KG1 (cell line): ENCODE results near the gene TNRC18.
"Not testable (repeated sequence)": the region's sequence is repeated elsewhere in the genome, so short reads cannot be mapped to it uniquely, and the experiment has no call there.

Experiments
- DNase-seq: peaks from one replicate; lab custom pipeline; 2025; lab: John Stamatoyannopoulos, UW

Gene TNRC18

DNA sequence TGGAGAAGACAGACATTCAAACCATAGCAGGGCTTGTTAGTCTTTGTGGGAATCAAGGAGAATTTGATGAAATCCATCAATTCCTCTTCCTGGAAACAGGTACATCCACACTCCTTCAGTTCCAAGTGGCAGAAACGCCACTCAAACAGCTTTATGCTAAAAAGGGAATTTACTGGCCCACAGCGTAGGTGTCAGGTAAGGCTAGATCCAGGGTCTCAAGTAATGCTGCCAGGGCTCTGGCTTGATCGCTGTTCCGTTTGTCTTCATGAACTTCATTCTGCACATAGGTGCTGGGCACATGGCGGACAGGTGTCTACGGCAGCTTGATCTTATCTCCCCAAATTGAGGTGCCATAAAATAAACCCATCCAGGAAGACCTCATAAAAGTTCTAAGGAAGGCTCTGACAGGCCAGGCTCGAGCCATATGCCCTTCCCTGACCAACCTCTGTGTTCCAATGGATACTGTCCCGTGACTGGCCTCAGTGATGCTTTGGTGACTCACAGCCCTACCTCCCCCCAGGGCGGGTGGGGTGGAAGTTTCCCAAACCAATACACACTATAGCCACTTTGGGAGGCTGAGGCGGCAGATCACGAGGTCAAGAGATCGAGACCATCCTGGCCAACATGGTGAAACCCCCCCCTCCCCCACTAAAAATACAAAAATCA is 153.5 kb downstream of the TNRC18 start:
- DNase-seq: not testable (repeated sequence)

DNA sequence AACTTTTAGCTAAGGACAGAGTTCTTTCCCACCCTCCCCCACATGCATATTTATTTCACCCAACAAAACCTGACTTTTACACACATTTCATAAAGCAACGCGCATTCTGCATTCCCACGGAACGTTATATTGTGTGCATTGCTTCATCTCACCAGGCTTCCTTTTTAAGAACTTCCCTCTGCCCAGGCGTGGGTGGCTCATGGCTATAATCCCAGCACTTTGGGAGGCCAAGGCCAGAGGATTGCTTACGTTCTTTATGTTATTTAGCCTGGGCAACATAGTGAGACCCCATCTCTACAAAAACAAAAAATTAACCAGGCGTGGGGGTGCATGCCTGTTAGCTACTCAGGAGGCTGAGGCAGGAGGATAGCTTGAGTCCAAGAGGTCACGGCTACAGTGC is 155.8 kb downstream of the TNRC18 start:
- not testable (repeated sequence) for DNase-seq

DNA sequence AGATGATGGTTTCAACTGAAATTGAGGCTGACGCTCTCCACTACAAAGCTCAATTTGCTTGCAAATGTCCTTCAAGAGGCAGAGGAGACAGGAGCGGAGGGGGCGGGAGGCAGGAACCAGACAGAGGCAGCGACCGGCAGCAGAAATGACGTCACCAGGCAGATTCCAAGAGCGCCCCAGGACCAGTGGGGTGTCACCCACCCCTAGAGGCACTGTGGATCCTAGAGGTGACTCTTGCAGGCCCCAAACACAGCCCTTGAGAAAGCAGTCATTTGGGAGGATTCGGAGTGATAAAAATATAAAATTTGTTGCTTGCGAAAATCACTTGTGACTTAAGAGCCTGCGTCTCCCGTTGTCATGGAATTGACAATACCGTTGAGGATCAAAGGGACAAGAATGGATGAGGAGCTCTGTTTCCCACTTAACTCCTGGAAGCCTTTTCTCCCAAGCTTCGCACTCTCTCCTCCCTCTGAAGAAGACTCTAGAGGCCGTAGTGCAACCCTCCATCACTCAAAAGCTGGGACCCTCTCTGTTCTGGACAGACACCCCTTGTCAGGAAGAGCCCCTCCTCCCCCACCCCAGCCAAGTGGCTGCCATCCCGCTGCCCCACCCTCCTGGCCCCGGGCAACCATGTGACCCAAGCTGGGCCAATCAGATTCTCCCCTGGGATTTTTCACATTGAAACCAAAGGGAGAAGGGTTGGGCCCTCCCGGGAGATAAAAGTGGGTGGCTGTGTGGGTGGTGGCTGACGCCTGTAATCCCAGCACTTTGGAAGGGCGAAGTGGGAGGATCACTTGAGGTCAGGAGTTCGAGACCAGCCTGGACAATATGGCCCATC is 157.2 kb downstream of the TNRC18 start:
- no peak for DNase-seq

DNA sequence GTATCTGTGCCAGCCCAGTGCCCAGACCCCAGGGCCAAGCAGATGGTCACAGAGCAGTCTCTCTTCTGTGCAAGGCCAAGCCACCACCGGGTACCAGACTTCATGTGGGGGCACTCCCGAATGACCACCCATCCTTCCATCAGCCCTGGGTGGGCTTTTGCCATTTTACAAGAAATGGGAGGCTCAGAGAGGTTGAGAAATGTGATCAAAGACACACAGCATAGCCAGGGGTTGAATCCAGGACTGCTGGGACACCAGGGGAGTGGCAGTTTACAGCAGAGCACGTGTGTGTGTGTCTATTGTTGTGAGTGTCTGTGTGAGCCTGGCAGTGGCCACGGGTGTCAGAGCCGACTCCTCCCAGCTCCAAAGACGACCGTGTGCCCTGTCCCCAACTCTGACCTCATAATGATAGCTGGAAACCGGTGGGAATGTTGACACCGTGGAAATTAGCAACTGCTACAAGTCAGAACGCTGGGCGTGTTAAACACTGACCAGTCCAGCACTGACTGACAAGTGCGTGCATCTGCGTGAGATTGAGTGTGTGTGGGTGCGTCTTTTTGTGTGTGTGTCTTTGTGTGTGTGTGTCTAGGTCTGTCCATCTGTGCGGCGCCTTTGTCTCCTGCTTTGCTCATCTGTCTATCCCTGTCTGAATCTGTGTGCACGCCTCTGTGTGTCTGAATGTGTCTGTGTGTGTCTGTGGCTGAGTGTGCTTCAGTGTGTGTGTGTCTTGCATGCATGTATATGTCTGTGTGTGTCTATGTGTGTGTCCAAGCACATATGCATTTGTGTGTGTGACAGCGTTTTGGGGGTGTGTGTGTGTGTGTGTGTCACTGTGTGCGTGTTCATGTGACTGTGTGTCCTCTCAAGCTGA is 158.1 kb downstream of the TNRC18 start:
- no peak for DNase-seq

DNA sequence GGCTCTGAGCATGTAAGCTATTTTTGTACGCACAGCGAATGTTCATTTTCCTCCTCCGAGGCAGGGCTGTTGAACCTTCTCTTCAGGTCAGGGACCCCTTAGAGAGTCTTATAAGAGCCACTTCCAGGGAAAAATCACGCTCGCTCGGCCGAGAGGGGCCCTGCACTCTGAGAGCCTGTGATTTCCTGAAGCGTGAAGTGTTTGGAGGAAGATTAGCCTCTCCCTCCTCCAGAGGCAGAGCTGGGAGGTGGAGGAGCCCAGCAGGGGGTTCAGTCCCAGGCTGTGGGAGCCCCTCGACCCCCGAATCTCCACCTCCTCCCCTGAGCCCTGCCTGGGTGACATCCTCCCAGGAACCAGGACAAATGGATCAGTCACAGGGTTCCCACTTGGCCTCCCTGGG is 160.6 kb downstream of the TNRC18 start:
- DNase-seq: not testable (repeated sequence)

DNA sequence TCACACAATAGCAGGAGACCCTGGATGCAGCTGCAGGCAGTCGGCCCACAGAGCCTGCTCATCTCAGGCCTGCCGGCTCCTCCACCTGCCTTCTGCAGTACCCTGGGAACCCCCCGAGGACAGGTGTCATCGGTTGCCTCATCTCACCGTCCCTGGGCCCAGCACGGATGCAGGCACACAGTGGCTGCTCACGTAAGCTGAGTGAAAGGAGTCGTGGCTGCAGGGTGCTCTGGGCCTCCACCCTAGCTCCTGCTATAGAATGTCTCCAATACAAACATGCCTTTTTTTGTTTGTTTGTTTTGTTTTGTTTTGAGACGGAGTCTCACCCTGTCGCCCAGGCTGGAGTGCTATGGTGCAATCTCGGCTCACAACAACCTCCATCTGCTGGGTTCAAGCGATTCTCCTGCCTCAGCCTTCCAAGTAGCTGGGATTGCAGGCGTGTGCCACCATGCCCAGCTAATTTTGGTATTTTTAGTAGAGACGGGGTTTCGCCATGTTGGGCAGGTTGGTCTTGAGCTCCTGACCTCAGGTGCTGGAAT is 163.0 kb downstream of the TNRC18 start:
- DNase-seq: not testable (repeated sequence)
